CD4-positive, alpha-beta T cell treated with Interferon gamma for 1 hour (primary cell): ENCODE results near the gene UCP3.

Source experiments
- DNase-seq: peaks from one replicate; pipeline ENCODE4 v3.0.0-alpha.2; 2020

UCP3 gene

DNA sequence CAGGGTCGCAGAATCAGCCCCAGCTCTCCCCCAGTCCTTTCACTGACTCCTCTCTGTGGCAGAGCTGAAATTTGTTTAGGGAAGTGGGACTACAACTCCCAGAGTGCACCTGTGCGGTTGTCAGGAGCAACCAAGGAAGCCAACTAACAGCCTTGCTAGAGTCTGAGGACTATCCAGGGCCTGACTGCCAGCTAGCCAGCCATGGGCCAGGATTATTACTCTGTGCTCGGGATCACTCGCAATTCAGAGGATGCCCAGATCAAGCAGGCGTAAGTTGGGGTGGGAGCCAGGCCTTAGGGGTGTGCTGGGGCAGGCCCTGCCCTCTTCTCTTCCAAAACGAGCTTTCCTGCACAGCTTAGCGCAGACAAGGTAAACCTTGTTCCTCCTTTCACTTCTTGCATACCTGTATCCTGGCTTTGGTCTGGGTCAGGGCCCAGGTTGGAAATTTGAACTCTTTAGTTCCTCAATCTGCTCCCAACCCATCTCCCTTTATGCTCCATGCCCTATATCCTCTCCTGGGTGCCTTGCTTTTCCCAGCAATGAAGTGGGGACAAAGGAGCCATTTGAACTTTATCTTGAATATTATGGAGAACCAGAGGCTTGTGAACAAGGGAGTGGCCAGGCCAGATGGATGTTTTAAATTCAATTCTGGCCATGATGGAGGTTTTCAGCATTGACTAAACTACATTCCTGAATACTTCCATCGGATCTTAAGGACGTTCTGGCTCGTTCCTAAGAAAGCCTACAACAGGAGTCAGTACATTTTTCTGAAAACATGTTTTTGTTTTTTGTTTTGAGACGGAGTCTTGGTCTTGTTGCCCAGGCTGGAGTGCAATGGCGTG, 57.8 kb downstream of the UCP3 start, which contains the start of gene DNAJB13:
Gene DNAJB13 (plus strand): TSS at position 158 of the 842 bp plus-strand sequence. CDS start 44 bp downstream, at position 202.
- peak; percentile 16 for DNase-seq
